GM12878 (cell line): ENCODE measurements around the gene XAB2. TPM values are rescaled to one million over a fixed set of nuclear protein-coding genes. Genes with fewer than 3 reads are reported as not detected.

Experiments
- ATAC-seq: fragments of 200-7000 bp; cut with Tn5 transposase; 3 replicates; pipeline ENCODE4 v1.9.1; 2020; ENCODE audit warnings: mild to moderate bottlenecking, moderate library complexity
- BruUV-seq: library from RNA; stranded (reverse); fragments of 400-500 nt; replicated peaks from 2 replicates; lab custom pipeline; 2021; lab: Mats Ljungman, UMichigan
- CTCF ChIA-PET: fragments of 300-600 bp; sonication (Branson Sonifier 250); formaldehyde crosslinking; extraction: SDS; loops from one replicate; lab custom pipeline; 2021; ENCODE audit warnings: inconsistent platforms; lab: Yijun Ruan, JAX
- POLR2A ChIA-PET: fragments of 350-600 bp; formaldehyde crosslinking; extraction: SDS; loops from one replicate; lab custom pipeline; 2021; ENCODE audit warnings: inconsistent platforms; lab: Charles Lee
- RAD21 ChIA-PET: fragments of 300-600 bp; sonication (Branson Sonifier 250); formaldehyde crosslinking; loops from one replicate; lab custom pipeline; 2023; ENCODE audit warnings: antibody characterized with exemption; ENCODE audit not compliant: unreplicated experiment; lab: Charles Lee
- SMC1A ChIA-PET: fragments of 300-600 bp; sonication (Branson Sonifier 250); formaldehyde crosslinking; loops from one replicate; lab custom pipeline; 2023; ENCODE audit not compliant: unreplicated experiment, uncharacterized antibody; lab: Charles Lee
- DNase-seq: peaks from one replicate; pipeline ENCODE4 v3.0.0-alpha.2; 2011; ENCODE audit warnings: low read depth, low spot score
- FAIRE-seq: peaks from 3 replicates; lab custom pipeline; 2011; peaks lifted over from hg19 to GRCh38; lab: Jason Lieb, UNC
- H2AFZ ChIP-seq: 2 replicates; pipeline ENCODE4 v1.6.0; 2011; ENCODE audit warnings: low read depth, low read length, control low read depth; ENCODE audit not compliant: control insufficient read depth
- H3K27ac ChIP-seq: 2 replicates; pipeline ENCODE4 v1.5.1; 2011; ENCODE audit warnings: control low read depth; ENCODE audit not compliant: control insufficient read depth, insufficient read depth
- H3K27me3 ChIP-seq, 2 experiments: replicated peaks in 1 of 2; 2 replicates each; pipeline versions ENCODE4 v1.6.0 to v1.6.1; 2011; ENCODE audit warnings: low read length in 1 of 2; ENCODE audit not compliant: control insufficient read depth in 2 of 2, insufficient read depth in 2 of 2
- H3K36me3 ChIP-seq, 2 experiments: 2 replicates each; pipeline ENCODE4 v1.5.1; 2011; ENCODE audit warnings: low read length in 1 of 2; ENCODE audit not compliant: control insufficient read depth in 2 of 2, insufficient read depth in 2 of 2
- H3K4me1 ChIP-seq: 2 replicates; pipeline ENCODE4 v1.6.1; 2011; ENCODE audit warnings: mild to moderate bottlenecking, low read length, moderate library complexity, mixed read lengths; ENCODE audit not compliant: control insufficient read depth, insufficient read depth
- H3K4me2 ChIP-seq: 2 replicates; pipeline ENCODE4 v1.6.0; 2011; ENCODE audit warnings: control low read depth; ENCODE audit not compliant: control insufficient read depth, insufficient read depth
- H3K4me3 ChIP-seq: fragments of 200-600 bp; sonication (generic); 2 replicates; pipeline ENCODE4 v1.5.1; 2016
- H3K79me2 ChIP-seq: 2 replicates; pipeline ENCODE4 v1.6.0; 2011; ENCODE audit warnings: low read length; ENCODE audit not compliant: control insufficient read depth, insufficient read depth
- H3K9ac ChIP-seq: 2 replicates; pipeline ENCODE4 v1.8.0; 2011; ENCODE audit warnings: low read length, control low read depth, mixed read lengths; ENCODE audit not compliant: control insufficient read depth, insufficient read depth
- H3K9me3 ChIP-seq: replicated peaks from 3 replicates; pipeline ENCODE4 v1.5.1; 2011; ENCODE audit warnings: mild to moderate bottlenecking, low read length; ENCODE audit not compliant: control insufficient read depth, insufficient read depth
- H4K20me1 ChIP-seq: 2 replicates; pipeline ENCODE4 v1.6.0; 2011; ENCODE audit not compliant: control insufficient read depth, insufficient read depth
- ATF7 ChIP-seq: fragments of 450-650 bp; IDR thresholded peaks from 2 replicates; pipeline ENCODE4 v1.6.1; 2016; ENCODE audit warnings: low read depth, mild to moderate bottlenecking
- BACH1 ChIP-seq: fragments of 450-650 bp; IDR thresholded peaks from 2 replicates; pipeline ENCODE4 v1.6.1; 2017; ENCODE audit warnings: mild to moderate bottlenecking, borderline replicate concordance
- DPF2 ChIP-seq: fragments of 450-650 bp; IDR thresholded peaks from 2 replicates; pipeline ENCODE4 v1.6.1; 2017; ENCODE audit warnings: mild to moderate bottlenecking
- HCFC1 ChIP-seq: fragments of 150-350 bp; IDR thresholded peaks from 2 replicates; pipeline ENCODE4 v1.6.1; 2014; ENCODE audit warnings: low read length
- JUND ChIP-seq: IDR thresholded peaks from 2 replicates; pipeline ENCODE4 v1.6.1; 2012; ENCODE audit warnings: low read depth, mild to moderate bottlenecking, low read length, improper control_type of control experiment, moderate library complexity
- REST ChIP-seq: IDR thresholded peaks from 2 replicates; pipeline ENCODE4 v1.6.1; 2012; ENCODE audit warnings: mild to moderate bottlenecking, low read depth, low read length
- TARDBP ChIP-seq: IDR thresholded peaks from 2 replicates; pipeline ENCODE4 v1.6.1; 2016; ENCODE audit warnings: borderline replicate concordance
- ZNF217 ChIP-seq: fragments of 450-650 bp; IDR thresholded peaks from 2 replicates; pipeline ENCODE4 v1.6.1; 2017; ENCODE audit warnings: antibody characterized with exemption, mild to moderate bottlenecking
- WGBS: methylation state at CpG from one replicate; pipeline ENCODE4 v1.1.6; 2016; ENCODE audit warnings: low lambda C conversion rate; ENCODE audit not compliant: insufficient replicate concordance, insufficient coverage; ENCODE audit errors: missing lambda C conversion rate; 5-methylcytosine and 5-hydroxymethylcytosine counted together
- in situ Hi-C: fragments of 300-500 bp; cut with MboI; formaldehyde crosslinking; loops from 9 replicates; pipeline ENCODE4 v1.14.3; 2018; ENCODE audit warnings: mixed read lengths
- intact Hi-C: fragments of 100-400 bp; cut with micrococcal nuclease; formaldehyde crosslinking; loops from one replicate; pipeline ENCODE4 v1.14.2; 2022; ENCODE audit not compliant: unreplicated experiment
- polyA plus RNA-seq, 11 experiments: library from polyadenylated mRNA; depleted of rRNA in 4 of 11; unstranded in 6 of 11; stranded (reverse) in 5 of 11; fragments of >200 nt; fragmentation: Nextera tagmentation in 4 of 11; fragmentation: Illumina TruSeq in 1 of 11; extraction: Ambion mirVana in 4 of 11; extraction: Trizol in 1 of 11; gene quantifications; 1 replicate in 1 of 11; 2 replicates in 10 of 11; pipeline versions ENCODE4 v1.2.1 to v1.2.3, GENCODE V29; 2011 to 2016; ENCODE audit warnings: inconsistent platforms in 2 of 11, missing spikeins in 2 of 11, low read depth in 1 of 11
- total RNA-seq, 4 experiments: library from RNA; depleted of rRNA in 3 of 4; stranded (reverse); fragments of >200 nt in 3 of 4; fragmentation: Illumina TruSeq in 1 of 4; extraction: Trizol in 1 of 4; gene quantifications; 2 replicates each; pipeline versions ENCODE4 v1.2.1 to v1.2.3, GENCODE V29; 2013 to 2021
- TF ChIP-seq, protein P1 (sequence below): fragments of 450-650 bp; IDR thresholded peaks from 2 replicates; pipeline ENCODE4 v1.6.1; 2016; ENCODE audit warnings: mild to moderate bottlenecking

XAB2 gene
- total and polyA plus RNA-seq, 10 of the 15 experiments (the other 5 are each of a cell fraction or from before 2014, with no cell fraction given), result 0.34 to 45.1 (median 18.8) TPM

- no peak for TF ChIP-seq ZNF217
- no peak for TF ChIP-seq HCFC1
- no peak for TF ChIP-seq JUND
- TF ChIP-seq BACH1, result no peak
- TF ChIP-seq TARDBP, result no peak
- TF ChIP-seq DPF2, result no peak
- TF ChIP-seq, protein P1, sequence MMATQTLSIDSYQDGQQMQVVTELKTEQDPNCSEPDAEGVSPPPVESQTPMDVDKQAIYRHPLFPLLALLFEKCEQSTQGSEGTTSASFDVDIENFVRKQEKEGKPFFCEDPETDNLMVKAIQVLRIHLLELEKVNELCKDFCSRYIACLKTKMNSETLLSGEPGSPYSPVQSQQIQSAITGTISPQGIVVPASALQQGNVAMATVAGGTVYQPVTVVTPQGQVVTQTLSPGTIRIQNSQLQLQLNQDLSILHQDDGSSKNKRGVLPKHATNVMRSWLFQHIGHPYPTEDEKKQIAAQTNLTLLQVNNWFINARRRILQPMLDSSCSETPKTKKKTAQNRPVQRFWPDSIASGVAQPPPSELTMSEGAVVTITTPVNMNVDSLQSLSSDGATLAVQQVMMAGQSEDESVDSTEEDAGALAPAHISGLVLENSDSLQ, result no peak
- TF ChIP-seq REST, result no peak
- TF ChIP-seq ATF7, result no peak
- DNase-seq (no peak), FAIRE-seq (no peak), ATAC-seq (no peak)
- ChIA-PET RAD21 (no interaction called here), POLR2A (no interaction called here), SMC1A (interaction anchor here (0.8 kb wide), 1 partner anchor 104 kb away, joined by 5 read pairs; no protein-coding TSS in a partner anchor), CTCF (interaction anchor here (1.0 kb wide), 1 partner anchor 20 kb away, joined by 3 read pairs; no protein-coding TSS in a partner anchor)
- no TSS peak for BruUV-seq
- WGBS, result 37% methylated on average over 9 of the region's 9 CpGs
- H3K27ac ChIP-seq, result no peak overlapping the region
- peaks cover 17% of the 10 kb centered on the region for H3K4me1 ChIP-seq
- in situ Hi-C loops (no loop called here), intact Hi-C loops (loop anchor here (10.0 kb wide), 1 partner anchor 288 kb away; no protein-coding TSS in a partner anchor)
- H3K9me3 ChIP-seq, result no peaks in the 10 kb centered on the region; the same call in 2 of the 3 replicates
- H2AFZ ChIP-seq, result no peak overlapping the region
- peaks cover 4 to 7% of the 10 kb centered on the region in 2 experiments; a peak in 3 of 4 replicates for H3K27me3 ChIP-seq
- H3K9ac ChIP-seq, result no peak overlapping the region
- H3K4me2 ChIP-seq, result no peak overlapping the region
- no peak overlapping the region for H3K4me3 ChIP-seq
- no peaks in the 10 kb centered on the region for H4K20me1 ChIP-seq
- no peaks in the 10 kb centered on the region for H3K36me3 ChIP-seq
- no peaks in the 10 kb centered on the region for H3K79me2 ChIP-seq
These were observed 43.2 kb upstream of the XAB2 start for GRCh38 chr19:7672522-7672921.
